Neural cell (in vitro differentiated cells): ENCODE results near the gene MOSPD2.

Experiments
- CTCF ChIP-seq: fragments of 450-650 bp; IDR thresholded peaks from 2 replicates; pipeline ENCODE4 v1.5.1; 2014; ENCODE audit warnings: antibody characterized with exemption, mild to moderate bottlenecking, moderate library complexity; ENCODE audit not compliant: poor library complexity, severe bottlenecking
- EZH2 ChIP-seq: fragments of 200-600, 300-800 bp; shearing (Covaris generic), sonication (generic); IDR thresholded peaks from 2 replicates; pipeline ENCODE4 v1.6.1; 2014; ENCODE audit warnings: antibody characterized with exemption, low read length, borderline replicate concordance, mild to moderate bottlenecking; ENCODE audit not compliant: insufficient read depth, poor library complexity, severe bottlenecking
- POLR2AphosphoS5 ChIP-seq: IDR thresholded peaks from 2 replicates; pipeline ENCODE4 v1.6.1; 2012
- REST ChIP-seq: IDR thresholded peaks from 2 replicates; pipeline ENCODE4 v1.6.1; 2012; ENCODE audit warnings: borderline replicate concordance
- TAF1 ChIP-seq: IDR thresholded peaks from 2 replicates; pipeline ENCODE4 v1.6.1; 2012; ENCODE audit warnings: low read depth

DNA sequence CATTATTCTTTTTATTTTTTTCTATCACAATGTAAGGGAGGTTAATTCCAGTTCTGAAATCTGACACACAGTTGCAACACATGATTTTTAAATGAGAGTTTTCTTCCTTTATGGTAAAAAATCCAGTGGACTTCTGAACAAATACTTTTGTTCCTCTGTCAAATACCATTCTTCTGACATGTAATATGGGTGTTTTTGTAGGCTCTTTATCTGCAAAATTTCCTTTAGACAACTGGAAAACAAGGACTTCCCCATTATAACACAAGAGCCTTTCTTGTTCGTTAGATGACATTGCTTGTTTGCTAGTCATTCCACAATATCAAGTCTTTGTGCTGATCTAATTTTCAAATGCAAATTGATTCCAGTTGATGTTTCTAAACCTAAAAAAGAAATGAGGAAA is 8.0 kb upstream of the MOSPD2 start:
- TF ChIP-seq CTCF (no peak), REST (no peak), POLR2AphosphoS5 (no peak), EZH2 (no peak), TAF1 (no peak)
